ENCODE measurements around the gene STK31.
"Not testable (repeated sequence)": the region's sequence is repeated elsewhere in the genome, so short reads cannot be mapped to it uniquely, and the experiment has no call there.

Gene STK31

DNA sequence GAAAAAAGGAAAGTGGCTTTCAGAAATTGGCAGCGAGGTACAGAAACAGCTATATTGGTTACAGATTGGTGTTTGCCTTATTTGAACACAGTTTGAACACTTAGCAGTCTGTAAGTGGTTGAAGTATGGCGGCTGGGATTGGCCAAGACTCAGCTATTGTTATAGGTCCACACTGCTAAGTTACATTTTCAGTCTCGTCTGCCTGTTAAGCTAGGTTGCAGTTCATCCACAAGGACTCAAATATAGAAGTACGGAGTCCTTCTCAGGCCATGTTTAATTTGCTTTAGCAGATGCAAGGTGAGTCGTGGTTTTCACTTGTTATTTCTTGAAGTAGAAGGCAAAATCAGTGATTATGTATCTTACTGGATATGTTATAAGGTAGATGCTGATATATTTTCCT, 73.1 kb downstream of the STK31 start:
- in situ Hi-C loops (cut with HindIII; ENCODE audit: low pct_unique_long_range_greater_than_20kb, low sequenced_read_pairs) = no loop called here
- no peak for TF ChIP-seq JUND (IDR thresholded peaks at IDR 0.05; ENCODE audit: low read depth)
- DNase-seq (ENCODE audit: low read depth in 1 of 2, low spot score in 1 of 2) = no peak

DNA sequence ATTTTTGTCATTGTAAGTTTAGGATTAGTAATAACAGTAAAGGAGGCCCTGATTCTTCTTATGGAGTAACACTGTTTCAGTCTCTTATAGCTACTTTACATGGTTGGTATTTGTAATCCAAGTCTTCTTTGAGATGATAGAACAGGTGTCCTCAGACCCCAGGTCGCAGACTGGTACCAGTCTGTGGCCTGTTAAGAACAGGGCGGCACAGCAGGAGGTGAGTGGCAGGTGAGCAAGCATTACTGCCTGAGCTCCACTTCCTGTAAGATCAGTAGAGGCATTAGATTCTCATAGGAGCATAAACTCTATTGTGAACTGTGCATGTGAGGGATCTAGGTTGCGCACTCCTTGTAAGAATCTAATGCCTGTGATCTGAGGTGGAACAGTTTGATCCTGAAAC, 77.3 kb downstream of the STK31 start:
- DNase-seq (ENCODE audit: low read depth in 1 of 2, low spot score in 1 of 2) = no peak
- in situ Hi-C loops (cut with HindIII; ENCODE audit: low pct_unique_long_range_greater_than_20kb, low sequenced_read_pairs) = no loop called here
- TF ChIP-seq JUND (IDR thresholded peaks at IDR 0.05; ENCODE audit: low read depth) = no peak

DNA sequence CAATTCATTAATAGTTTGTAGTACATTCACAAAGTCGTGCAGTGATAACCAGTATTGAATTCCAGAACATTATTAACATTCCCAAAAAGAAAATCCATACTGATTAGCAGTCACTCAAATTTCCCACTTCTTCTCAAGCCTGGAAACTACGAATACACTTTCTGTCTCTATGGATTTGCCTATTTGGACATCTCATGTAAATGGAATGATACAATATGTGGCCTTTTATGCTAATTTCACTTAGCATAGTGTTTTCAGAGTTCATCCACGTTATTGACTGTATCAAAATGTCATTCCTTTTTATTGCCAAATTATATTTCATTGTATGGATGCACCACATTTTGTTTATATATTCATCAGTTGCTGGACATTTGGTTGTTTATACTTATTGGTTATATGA, 78.8 kb downstream of the STK31 start:
- DNase-seq (ENCODE audit: low read depth in 1 of 2, low spot score in 1 of 2) = no peak
- in situ Hi-C loops (cut with HindIII; ENCODE audit: low pct_unique_long_range_greater_than_20kb, low sequenced_read_pairs) = no loop called here
- no peak for TF ChIP-seq JUND (IDR thresholded peaks at IDR 0.05; ENCODE audit: low read depth)

DNA sequence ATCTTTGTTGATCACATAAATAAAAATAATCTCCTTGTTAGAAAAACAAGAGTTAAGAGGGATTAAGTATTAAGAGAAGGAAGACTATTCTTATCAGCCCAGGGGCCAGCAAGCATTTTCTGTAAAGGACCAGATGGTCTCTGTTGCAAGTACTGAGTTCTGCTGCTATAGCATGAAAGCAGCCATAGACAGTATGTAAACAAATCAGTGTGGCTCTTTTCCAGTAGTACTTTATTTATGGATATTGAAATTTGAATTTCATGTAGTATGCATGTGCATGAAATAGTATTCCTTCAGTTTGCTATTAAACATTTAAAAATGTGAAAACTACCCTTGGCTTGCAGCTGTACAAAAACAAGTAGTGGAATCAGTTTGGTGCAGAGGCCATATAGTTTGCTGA, 81.7 kb downstream of the STK31 start:
- DNase-seq (ENCODE audit: low read depth in 1 of 2, low spot score in 1 of 2) = no peak
- in situ Hi-C loops (cut with HindIII; ENCODE audit: low pct_unique_long_range_greater_than_20kb, low sequenced_read_pairs) = no loop called here
- TF ChIP-seq JUND (IDR thresholded peaks at IDR 0.05; ENCODE audit: low read depth) = no peak

DNA sequence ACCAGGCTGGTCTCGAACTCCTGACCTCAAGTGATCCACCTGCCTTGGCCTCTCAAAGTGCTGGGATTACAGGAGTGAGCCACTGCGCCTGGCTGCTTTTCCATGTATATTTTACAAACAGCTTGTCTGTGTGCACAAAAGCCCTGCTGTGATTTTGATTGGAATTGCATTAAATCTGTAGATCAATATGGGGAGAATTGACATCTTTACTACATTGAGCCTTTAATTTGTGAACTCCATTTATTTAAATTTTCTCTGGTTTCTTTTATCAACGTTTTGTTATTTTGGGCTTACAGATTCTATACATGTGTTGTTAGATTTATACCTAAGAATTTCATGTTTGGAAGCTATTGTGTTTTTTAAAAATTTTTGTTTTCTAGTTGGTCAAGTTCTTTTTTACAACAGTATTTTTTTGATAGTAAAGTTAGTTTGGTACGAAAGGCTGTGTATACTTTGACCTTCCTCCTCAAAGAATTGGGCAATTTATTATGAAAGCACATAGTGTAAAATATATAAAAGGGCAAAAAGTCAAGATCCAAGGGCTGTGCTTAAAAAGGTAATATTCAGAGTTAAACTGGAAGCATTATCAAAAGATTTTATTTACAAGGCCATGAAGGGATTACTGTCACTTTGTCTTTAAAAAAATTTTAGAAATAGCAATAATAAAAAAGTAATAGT, 92.8 kb downstream of the STK31 start:
- in situ Hi-C loops (cut with HindIII; ENCODE audit: low pct_unique_long_range_greater_than_20kb, low sequenced_read_pairs) = no loop called here
- TF ChIP-seq JUND (IDR thresholded peaks at IDR 0.05; ENCODE audit: low read depth) = no peak

DNA sequence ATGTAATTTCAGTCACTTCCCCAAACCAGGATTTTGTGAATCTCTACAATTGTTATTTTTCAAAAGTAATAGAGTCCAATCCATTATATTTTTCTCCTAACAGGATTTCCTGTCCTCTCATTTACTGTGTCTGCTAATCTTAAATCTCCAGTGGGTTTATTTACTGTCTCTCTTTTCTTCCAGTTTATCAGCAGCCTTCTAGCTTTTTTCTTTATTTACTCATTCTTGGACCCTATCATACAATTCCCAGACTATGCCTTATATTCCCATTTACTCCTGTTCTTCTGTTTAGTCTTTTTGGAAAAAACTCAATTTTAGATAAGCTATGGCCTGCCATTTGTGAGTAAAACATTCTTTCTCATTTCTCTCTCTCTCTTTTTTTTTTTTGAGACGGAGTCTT, 94.7 kb downstream of the STK31 start:
- no peak for TF ChIP-seq JUND (IDR thresholded peaks at IDR 0.05; ENCODE audit: low read depth)
- in situ Hi-C loops (cut with HindIII; ENCODE audit: low pct_unique_long_range_greater_than_20kb, low sequenced_read_pairs) = no loop called here
- no peak for DNase-seq (ENCODE audit: low read depth in 1 of 2, low spot score in 1 of 2)

More for the DNA sequence above, 92.8 kb downstream of the STK31 start:
- no peak for DNase-seq (ENCODE audit: low read depth in 1 of 2, low spot score in 1 of 2)

DNA sequence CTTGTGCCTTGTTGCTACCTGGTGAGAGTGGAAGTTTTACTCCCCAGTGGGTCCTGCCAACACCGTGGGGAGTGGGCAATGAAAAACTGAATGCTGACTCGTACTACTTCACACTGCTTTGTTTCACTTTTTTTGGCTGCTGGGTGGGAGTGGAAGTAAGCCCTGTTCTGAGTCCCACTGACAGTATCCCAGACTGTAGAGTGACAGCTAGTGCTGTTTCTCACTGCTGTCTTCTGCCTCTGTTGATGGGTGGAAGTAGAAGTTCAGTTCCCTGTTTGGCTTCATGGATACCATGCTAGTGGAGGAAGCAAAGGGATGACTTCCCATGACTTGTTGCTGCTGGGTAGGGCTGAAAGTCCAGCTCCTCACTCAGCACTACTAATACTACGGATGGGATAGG, 98.4 kb downstream of the STK31 start:
- TF ChIP-seq JUND (IDR thresholded peaks at IDR 0.05; ENCODE audit: low read depth) = no peak
- in situ Hi-C loops (cut with HindIII; ENCODE audit: low pct_unique_long_range_greater_than_20kb, low sequenced_read_pairs) = no loop called here
- DNase-seq (ENCODE audit: low read depth in 1 of 2, low spot score in 1 of 2) = no peak

DNA sequence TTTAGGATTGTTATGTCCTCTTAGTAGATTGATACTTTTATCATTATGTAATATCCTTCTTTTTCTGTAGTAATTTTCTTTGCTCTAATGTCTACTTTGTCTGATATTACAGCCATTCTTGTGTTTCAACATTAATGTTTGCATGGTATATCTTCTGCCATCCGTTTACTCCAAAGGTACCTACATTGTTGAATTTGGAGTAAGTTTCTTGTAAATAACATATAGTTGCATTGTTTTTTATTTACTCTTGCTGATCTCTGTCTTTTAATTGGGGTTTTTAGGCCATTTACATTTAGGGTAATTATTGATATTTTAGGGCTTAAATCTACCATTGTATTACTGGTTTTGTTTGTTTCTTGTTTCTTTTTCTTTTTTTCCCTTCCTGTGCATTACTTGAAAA, 100.1 kb downstream of the STK31 start:
- in situ Hi-C loops (cut with HindIII; ENCODE audit: low pct_unique_long_range_greater_than_20kb, low sequenced_read_pairs) = no loop called here

DNA sequence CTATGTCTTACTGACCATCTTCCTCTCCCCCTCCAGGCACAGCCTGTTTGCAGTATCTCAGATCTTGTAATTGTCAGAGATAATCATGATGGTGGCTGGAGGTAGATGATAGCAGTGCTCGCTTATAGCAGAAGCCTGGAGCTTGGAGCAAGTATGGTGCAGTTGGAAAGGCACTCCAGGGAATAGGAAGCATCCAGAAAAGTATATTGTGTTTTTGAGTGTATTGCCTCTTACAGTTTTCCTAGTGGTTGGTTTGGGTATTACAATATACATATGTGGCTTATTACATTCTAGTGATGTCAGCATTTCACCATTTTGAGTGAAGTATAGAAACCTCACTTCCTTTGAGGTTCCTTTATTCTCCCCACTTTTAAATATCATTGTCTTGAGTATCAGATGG, 101.5 kb downstream of the STK31 start:
- DNase-seq (ENCODE audit: low read depth in 1 of 2, low spot score in 1 of 2) = peak in 1 of 2 experiments; percentile 22
- in situ Hi-C loops (cut with HindIII; ENCODE audit: low pct_unique_long_range_greater_than_20kb, low sequenced_read_pairs) = no loop called here
- TF ChIP-seq JUND (IDR thresholded peaks at IDR 0.05; ENCODE audit: low read depth) = no peak

More for the DNA sequence above, 100.1 kb downstream of the STK31 start:
- no peak for TF ChIP-seq JUND (IDR thresholded peaks at IDR 0.05; ENCODE audit: low read depth)
- no peak for DNase-seq (ENCODE audit: low read depth in 1 of 2, low spot score in 1 of 2)

DNA sequence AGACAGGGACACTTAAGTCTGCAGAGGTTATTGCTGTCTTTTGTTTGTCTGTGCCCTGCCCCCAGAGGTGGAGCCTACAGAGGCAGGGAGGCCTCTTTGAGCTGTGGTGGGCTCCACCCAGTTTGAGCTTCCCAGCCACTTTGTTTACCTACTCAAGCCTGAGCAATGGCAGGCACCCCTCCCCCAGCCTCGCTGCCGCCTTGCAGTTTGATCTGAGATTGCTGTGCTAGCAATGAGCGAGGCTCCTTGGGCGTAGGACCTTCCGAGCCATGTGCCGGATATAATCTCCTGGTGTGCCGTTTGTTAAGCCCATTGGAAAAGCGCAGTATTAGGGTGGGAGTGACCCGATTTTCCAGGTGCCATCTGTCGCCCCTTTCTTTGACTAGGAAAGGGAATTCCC, 118.1 kb downstream of the STK31 start:
- in situ Hi-C loops (cut with HindIII; ENCODE audit: low pct_unique_long_range_greater_than_20kb, low sequenced_read_pairs); DNase-seq (ENCODE audit: low read depth in 1 of 2, low spot score in 1 of 2): not testable (repeated sequence)

DNA sequence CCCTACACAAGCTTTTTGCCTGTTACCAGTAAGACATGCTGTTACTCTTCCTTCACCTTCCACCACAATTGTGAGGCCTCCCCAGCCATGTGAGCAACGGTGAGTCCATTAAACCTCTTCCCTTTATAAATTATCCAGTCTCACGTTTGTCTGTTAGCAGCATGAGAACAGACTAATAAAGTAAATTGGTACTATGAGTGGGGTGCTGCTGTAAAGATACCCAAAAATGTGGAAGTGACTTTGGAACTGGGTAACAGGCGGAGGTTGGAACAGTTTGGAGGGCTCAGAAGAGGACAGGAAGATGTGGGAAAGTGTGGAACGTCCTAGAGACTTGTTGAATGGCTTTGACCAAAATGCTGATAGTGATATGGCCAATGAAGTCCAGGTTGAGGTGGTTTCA, 122.7 kb downstream of the STK31 start:
- DNase-seq (ENCODE audit: low read depth in 1 of 2, low spot score in 1 of 2); in situ Hi-C loops (cut with HindIII; ENCODE audit: low pct_unique_long_range_greater_than_20kb, low sequenced_read_pairs): not testable (repeated sequence)

DNA sequence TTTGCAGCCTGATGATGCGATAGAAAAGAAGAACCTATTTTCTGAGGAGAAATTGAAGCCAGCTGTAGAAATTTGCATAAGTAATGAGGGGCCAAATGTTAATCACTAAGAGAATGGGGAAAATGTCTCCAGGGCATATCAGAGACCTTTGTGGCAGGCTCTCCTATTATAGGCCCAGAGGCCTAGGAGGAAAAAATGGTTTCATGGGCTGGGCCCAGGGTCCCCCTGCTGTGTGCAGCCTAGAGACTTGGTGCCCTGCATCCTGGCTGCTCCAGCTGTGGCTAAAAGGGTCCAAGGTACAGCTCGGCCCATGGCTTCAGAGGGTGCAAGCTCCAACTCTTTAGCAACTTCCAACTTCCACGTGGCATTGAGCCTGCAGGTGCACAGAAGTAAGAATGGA, 123.4 kb downstream of the STK31 start:
- no peak for TF ChIP-seq JUND (IDR thresholded peaks at IDR 0.05; ENCODE audit: low read depth)
- no peak for DNase-seq (ENCODE audit: low read depth in 1 of 2, low spot score in 1 of 2)
- in situ Hi-C loops (cut with HindIII; ENCODE audit: low pct_unique_long_range_greater_than_20kb, low sequenced_read_pairs) = no loop called here

DNA sequence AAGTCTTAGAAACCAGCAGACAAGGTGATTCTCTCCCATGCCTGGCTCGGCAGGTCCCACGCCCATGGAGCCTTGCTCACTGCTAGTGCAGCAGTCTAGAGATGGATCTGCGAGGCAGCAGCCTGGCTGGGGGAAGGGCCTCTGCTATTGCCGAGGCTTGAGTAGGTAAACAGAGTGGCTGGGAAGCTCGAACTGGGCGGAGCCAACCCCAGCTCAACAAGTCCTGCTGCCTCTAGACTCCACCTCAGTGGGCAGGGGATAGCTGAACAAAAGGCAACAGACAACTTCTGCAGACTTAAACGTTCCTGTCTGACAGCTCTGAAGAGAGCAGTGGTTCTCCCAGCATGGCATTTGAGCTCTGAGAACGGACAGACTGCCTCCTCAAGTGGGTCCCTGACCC, 134.8 kb downstream of the STK31 start:
- in situ Hi-C loops (cut with HindIII; ENCODE audit: low pct_unique_long_range_greater_than_20kb, low sequenced_read_pairs) = not testable (repeated sequence)
- peak; percentile 22 to 97 for DNase-seq (ENCODE audit: low read depth in 1 of 2, low spot score in 1 of 2)

DNA sequence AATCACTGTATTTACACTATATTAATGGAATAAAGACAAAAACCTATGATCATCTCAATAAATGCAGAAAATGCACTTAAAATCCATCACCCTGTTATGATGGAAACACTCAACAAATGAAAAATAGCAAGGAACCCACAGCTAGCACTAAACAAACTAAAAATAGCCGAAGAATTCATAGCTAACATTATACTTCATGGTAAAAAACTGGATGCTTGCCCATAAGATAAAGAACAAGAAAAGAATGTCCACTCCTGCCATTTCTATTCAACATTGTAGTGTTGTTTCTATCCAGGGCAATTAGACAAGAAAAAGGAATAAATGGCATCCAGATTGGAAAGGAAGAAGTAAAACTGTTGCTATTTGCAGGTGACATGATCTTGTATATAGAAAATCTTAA, 142.1 kb downstream of the STK31 start:
- no peak for TF ChIP-seq JUND (IDR thresholded peaks at IDR 0.05; ENCODE audit: low read depth)
- peak in 1 of 2 experiments; percentile 46 for DNase-seq (ENCODE audit: low read depth in 1 of 2, low spot score in 1 of 2)
- in situ Hi-C loops (cut with HindIII; ENCODE audit: low pct_unique_long_range_greater_than_20kb, low sequenced_read_pairs) = no loop called here
